HFFc6 (cell line): Measurements from ENCODE around the gene METTL2A. TPM values are rescaled to one million over a fixed set of nuclear protein-coding genes. Genes with fewer than 3 reads are reported as not detected.
"Not testable (repeated sequence)": the region's sequence is repeated elsewhere in the genome, so short reads cannot be mapped to it uniquely, and the experiment has no call there.

ENCODE experiments used
- DNase-seq: peaks from one replicate; pipeline ENCODE4 v3.0.0-alpha.2; 2018
- H3K27ac Mint-ChIP-seq: 2 replicates; pipeline ENCODE4 v1.8.0; 2020; ENCODE audit warnings: mild to moderate bottlenecking, mixed read lengths
- H3K27me3 Mint-ChIP-seq: 2 replicates; pipeline ENCODE4 v1.8.0; 2021; ENCODE audit warnings: mild to moderate bottlenecking, moderate library complexity, mixed read lengths; ENCODE audit not compliant: insufficient read depth
- H3K36me3 Mint-ChIP-seq: 2 replicates; pipeline ENCODE4 v1.8.0; 2021; ENCODE audit warnings: low read depth, mixed read lengths
- H3K4me1 Mint-ChIP-seq: 2 replicates; pipeline ENCODE4 v1.8.0; 2020; ENCODE audit warnings: low read depth, mixed read lengths
- H3K4me3 Mint-ChIP-seq: 2 replicates; pipeline ENCODE4 v1.8.0; 2020; ENCODE audit warnings: mild to moderate bottlenecking, moderate library complexity, mixed read lengths
- H3K9me3 Mint-ChIP-seq: 2 replicates; pipeline ENCODE4 v1.8.0; 2020; ENCODE audit warnings: mild to moderate bottlenecking, mixed read lengths
- total RNA-seq, 6 experiments: library from RNA; stranded (reverse); fragmentation: NEBNext Ultra II Directional; extraction: Animal tissue kit (Norgen Biotek cat#: 25700); gene quantifications; 2 replicates in 1 of 6; 3 replicates in 5 of 6; pipeline ENCODE4 v1.2.3, GENCODE V29; 2021
- TF ChIP-seq, protein P1 (sequence below): fragments of 200-600 bp; sonication (generic); IDR thresholded peaks from 2 replicates; pipeline ENCODE4 v1.5.0; 2021; ENCODE audit warnings: antibody characterized with exemption, mild to moderate bottlenecking

METTL2A gene
- total RNA-seq, 6 experiments from 2014 or later: 19.7 to 22.9 (median 21.1) TPM

DNA sequence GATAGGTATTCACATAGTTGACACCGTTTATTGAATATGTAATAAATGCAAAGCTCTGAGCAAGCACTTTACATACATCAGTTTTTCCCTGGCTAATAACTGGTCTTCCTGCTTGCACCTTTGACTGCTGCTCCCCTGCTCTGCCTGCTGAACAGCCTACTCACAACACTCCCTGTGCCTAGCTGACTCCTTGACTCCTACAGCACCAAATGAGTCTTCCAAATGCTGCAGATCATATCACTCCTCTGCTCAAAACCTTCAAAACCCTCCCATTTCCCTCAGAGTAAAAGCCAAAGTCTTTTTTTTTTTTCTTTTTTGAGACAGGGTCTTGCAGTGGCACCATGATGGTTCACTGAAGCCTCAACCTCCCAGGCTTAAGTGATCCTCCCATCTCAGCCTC is 24.8 kb upstream of the METTL2A start:
- Mint-ChIP-seq H3K27me3 (peaks cover 16% of the 10 kb centered on the region), H3K4me3 (no peak overlapping the region), H3K9me3 (peaks cover 12% of the 10 kb centered on the region; the same call in 1 of the 2 replicates), H3K36me3 (0 out of 2 replicates have a peak, but pooled peaks cover 5% of the 10 kb centered on the region), H3K27ac (no peak overlapping the region), H3K4me1 (no peaks in the 10 kb centered on the region)
- DNase-seq: no peak
- TF ChIP-seq, protein P1, sequence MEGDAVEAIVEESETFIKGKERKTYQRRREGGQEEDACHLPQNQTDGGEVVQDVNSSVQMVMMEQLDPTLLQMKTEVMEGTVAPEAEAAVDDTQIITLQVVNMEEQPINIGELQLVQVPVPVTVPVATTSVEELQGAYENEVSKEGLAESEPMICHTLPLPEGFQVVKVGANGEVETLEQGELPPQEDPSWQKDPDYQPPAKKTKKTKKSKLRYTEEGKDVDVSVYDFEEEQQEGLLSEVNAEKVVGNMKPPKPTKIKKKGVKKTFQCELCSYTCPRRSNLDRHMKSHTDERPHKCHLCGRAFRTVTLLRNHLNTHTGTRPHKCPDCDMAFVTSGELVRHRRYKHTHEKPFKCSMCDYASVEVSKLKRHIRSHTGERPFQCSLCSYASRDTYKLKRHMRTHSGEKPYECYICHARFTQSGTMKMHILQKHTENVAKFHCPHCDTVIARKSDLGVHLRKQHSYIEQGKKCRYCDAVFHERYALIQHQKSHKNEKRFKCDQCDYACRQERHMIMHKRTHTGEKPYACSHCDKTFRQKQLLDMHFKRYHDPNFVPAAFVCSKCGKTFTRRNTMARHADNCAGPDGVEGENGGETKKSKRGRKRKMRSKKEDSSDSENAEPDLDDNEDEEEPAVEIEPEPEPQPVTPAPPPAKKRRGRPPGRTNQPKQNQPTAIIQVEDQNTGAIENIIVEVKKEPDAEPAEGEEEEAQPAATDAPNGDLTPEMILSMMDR: no peak

DNA sequence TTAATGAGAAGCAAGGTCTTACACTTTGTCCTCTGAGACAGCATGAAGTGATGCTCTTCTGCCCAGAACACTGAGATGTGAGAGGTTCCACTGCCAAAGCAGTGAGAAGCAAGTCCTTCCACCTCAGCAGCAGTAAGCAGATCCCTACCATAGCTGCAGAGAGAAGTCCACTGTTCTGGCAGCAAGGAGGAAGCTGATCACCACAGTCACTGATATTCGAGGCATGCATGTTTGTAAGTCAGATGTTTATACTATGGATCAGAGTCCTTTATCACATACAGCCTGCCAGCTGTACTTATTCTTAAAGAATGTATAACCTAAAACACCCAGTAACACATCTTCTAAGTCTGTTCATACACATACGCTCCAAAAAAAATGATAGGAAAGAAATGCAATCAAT is 18.2 kb upstream of the METTL2A start:
- no peak overlapping the region for H3K4me3 Mint-ChIP-seq
- H3K9me3 Mint-ChIP-seq: peaks cover 12% of the 10 kb centered on the region; the same call in 1 of the 2 replicates
- H3K27ac Mint-ChIP-seq: no peak overlapping the region
- DNase-seq: no peak
- H3K4me1 Mint-ChIP-seq: no peaks in the 10 kb centered on the region
- 0 out of 2 replicates have a peak, but pooled peaks cover 5% of the 10 kb centered on the region for H3K36me3 Mint-ChIP-seq
- TF ChIP-seq, protein P1: no peak
- H3K27me3 Mint-ChIP-seq: peaks cover 8% of the 10 kb centered on the region; the same call in 1 of the 2 replicates

DNA sequence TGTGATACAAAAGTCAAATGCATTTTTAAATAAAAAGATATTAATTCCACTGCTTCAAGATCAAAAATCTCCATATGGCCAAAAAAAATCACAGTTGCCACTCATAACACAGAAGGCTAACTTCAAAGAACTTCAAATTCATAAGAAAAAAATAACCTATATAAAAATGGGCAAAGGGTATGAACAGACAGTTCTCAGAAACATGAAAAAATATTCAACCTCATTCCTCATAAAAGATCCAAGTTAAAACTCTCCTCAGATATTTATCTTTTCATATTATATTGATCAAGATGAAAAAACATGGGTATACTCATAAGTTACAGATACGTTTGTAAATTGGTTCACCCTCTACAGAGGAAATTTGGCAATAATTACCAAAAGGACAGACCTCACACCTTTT is 10.6 kb upstream of the METTL2A start:
- not testable (repeated sequence) for H3K4me3 Mint-ChIP-seq, DNase-seq, H3K36me3 Mint-ChIP-seq, H3K27me3 Mint-ChIP-seq, H3K9me3 Mint-ChIP-seq, H3K4me1 Mint-ChIP-seq, H3K27ac Mint-ChIP-seq

DNA sequence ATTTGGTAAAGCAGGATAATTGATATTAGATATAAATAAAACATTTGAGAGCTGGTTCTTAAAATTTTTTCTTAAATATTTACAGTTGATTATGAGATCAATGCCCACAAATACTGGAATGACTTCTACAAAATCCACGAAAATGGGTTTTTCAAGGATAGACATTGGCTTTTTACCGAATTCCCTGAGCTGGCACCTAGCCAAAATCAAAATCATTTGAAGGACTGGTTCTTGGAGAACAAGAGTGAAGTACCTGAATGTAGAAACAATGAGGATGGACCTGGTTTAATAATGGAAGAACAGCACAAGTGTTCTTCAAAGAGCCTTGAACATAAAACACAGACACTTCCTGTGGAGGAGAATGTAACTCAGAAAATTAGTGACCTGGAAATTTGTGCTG is 2.5 kb downstream of the METTL2A start:
- not testable (repeated sequence) for H3K4me3 Mint-ChIP-seq, H3K36me3 Mint-ChIP-seq, DNase-seq, H3K9me3 Mint-ChIP-seq, H3K27me3 Mint-ChIP-seq, H3K27ac Mint-ChIP-seq
- H3K4me1 Mint-ChIP-seq: peaks cover 23% of the 10 kb centered on the region

DNA sequence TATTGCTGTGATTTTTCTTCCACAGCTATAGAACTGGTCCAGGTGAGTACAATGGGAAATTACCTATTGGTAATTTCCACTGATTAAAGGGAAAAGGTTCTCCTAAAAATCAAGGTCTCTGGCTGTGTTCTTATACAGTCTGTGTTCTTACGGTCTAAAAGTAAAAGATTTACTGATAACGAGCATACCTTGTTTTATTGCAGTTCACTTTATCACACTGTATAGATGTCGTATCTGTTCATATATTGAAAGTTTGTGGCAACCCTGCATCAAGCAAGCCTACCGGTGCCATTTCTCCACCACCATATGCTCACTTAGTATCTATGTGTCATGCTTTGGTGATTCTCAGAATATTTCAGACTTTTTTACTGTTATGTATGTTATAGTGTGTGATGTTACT is 11.6 kb downstream of the METTL2A start:
- not testable (repeated sequence) for H3K4me3 Mint-ChIP-seq, DNase-seq, H3K36me3 Mint-ChIP-seq, H3K27ac Mint-ChIP-seq, H3K27me3 Mint-ChIP-seq, H3K4me1 Mint-ChIP-seq, H3K9me3 Mint-ChIP-seq

DNA sequence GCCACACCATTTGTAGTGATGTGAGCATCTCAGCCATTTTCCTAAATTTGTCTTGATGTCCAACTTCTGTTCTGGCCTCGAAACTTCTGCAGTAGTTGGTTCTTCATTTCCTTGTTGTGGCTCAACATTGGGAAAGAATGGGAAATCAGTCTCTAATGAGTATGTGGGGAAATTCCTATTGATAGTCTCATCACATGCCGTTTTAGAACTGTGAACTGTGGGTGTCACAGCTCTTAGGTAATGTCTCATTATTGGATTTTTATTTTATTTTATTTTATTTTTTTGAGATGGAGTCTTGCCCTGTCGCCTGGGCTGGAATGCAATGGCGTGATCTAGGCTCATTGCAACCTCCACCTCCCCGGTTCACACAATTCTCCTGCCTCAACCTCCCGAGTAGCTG is 17.5 kb downstream of the METTL2A start:
- H3K36me3 Mint-ChIP-seq, H3K27ac Mint-ChIP-seq, DNase-seq, H3K4me1 Mint-ChIP-seq, H3K9me3 Mint-ChIP-seq, H3K27me3 Mint-ChIP-seq, H3K4me3 Mint-ChIP-seq: not testable (repeated sequence)

DNA sequence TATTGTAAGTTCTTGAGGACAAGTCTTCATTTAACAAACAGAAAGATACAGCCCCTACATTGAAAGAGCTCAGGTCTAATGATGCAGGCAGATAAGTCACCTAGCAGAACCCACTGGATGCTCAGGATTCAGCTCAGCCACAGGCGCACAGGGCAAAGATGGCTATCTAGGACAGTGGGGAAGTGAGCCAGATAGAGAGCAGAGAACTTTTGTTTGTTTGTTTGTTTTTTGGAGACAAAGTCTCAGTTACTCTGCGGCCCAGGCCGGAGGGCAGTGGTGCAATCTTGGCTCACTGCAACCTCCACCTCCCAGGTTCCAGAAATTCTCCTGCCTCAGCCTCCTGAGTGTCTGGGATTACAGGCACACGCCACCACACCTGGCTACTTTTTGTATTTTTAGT is 20.4 kb downstream of the METTL2A start:
- DNase-seq: no peak
- no peak overlapping the region for H3K4me3 Mint-ChIP-seq
- H3K4me1 Mint-ChIP-seq: no peaks in the 10 kb centered on the region
- no peaks in the 10 kb centered on the region for H3K9me3 Mint-ChIP-seq
- H3K27ac Mint-ChIP-seq: no peak overlapping the region
- TF ChIP-seq, protein P1: no peak
- no peaks in the 10 kb centered on the region for H3K27me3 Mint-ChIP-seq
- H3K36me3 Mint-ChIP-seq: peaks cover 13% of the 10 kb centered on the region; the same call in 1 of the 2 replicates

DNA sequence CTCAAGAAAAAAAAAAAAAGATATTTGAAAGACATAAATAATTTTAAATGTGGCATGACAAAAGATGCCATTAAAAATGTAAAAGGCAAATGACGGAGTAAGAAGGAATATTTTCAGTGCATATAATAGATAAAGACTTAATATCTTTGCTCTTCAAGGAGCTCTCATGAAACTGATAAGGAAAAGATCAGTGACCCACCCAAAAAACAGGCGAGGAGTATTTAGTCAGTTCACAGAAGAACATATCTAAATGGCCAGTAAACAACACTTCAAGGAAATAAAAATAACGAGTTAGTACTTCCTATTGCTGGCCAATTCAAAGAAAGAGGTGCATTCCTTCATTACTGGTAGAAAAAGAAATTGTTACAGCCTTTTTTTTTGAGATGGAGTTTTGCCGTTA is 22.1 kb downstream of the METTL2A start:
- H3K27me3 Mint-ChIP-seq, H3K9me3 Mint-ChIP-seq, H3K27ac Mint-ChIP-seq, H3K4me1 Mint-ChIP-seq, DNase-seq, H3K4me3 Mint-ChIP-seq, H3K36me3 Mint-ChIP-seq: not testable (repeated sequence)

DNA sequence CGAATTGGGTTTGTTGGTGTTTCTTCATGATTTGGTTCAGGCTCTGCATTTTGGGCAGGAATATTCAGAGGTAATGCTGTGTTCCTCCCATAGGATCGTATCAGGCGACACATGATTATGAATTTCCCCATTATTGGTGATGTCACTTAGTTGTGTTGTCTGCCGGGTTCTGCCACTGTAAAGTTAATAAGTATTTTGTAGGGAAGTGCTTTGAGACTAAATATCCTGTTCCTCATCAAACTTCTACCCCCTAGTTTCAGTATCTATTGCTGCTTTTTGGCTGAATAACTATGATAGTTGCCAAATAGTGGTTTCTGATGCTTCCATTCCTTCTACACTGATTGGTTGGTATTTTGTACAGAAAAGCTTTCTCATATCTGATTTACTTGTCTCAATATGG is 28.5 kb downstream of the METTL2A start:
- not testable (repeated sequence) for H3K4me3 Mint-ChIP-seq, H3K27me3 Mint-ChIP-seq, H3K27ac Mint-ChIP-seq, H3K36me3 Mint-ChIP-seq, DNase-seq, H3K9me3 Mint-ChIP-seq, H3K4me1 Mint-ChIP-seq

DNA sequence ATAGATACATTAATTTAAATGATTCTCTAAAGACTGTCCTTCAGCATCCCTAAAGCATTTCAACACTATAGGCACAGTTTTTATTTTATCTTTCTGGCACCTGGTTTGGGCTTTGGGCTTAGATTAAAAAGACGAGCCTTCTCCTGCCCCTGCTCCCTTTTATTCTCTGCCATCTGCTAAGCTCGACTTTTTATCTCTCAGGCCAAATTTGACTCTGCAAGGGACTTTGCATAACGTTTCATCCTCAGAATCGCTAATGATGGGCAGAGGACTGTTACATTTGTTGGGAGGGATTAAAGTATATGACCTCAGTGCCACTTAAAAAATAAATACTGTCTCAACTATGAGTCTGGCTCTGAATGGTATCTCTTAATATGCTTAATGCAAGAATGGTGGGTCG is 29.3 kb downstream of the METTL2A start:
- H3K36me3 Mint-ChIP-seq, H3K27ac Mint-ChIP-seq, H3K4me1 Mint-ChIP-seq, H3K9me3 Mint-ChIP-seq, H3K4me3 Mint-ChIP-seq, H3K27me3 Mint-ChIP-seq, DNase-seq: not testable (repeated sequence)

DNA sequence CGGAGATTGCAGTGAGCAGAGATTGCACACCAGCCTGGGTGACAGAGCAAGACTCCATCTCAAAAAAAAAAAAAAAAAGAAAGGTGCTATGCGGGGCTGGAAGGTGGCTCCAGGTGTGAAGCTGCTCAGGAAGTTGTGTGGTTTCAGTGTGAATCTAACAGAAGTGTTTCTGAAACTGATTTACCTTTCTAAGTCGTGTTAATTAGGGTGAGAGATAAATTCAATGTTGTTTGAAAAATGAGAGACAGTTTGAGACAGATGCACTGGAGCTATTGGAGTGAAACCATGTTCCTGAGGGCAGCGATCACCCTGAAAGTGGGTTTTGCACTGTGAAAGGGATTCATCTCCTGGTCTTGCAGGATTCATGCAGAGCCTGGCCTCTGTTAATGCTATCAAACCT is 30.0 kb downstream of the METTL2A start:
- H3K36me3 Mint-ChIP-seq: not testable (repeated sequence)

DNA sequence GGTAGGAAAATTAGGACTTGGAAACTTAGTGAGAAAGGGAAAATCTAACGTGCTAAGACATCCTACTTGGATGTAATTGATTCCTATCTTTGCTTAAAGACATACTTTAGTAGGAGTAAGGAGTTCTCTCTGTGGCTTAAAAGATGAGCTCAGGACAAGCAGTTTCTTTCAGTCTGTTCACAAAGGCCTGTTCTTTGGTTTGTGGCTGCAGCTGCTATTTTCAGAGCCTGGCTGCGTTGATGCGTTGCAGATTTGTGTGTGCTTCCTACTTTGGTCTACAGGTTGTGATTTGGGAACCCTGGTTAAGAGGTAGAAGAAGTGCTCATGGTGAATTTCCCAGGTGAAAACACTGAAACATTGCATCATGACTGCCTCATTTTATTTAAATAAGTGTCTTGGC is 30.4 kb downstream of the METTL2A start:
- not testable (repeated sequence) for H3K27ac Mint-ChIP-seq, H3K9me3 Mint-ChIP-seq, H3K27me3 Mint-ChIP-seq, DNase-seq, H3K4me1 Mint-ChIP-seq, H3K36me3 Mint-ChIP-seq, H3K4me3 Mint-ChIP-seq

More for the DNA sequence above, 30.0 kb downstream of the METTL2A start:
- not testable (repeated sequence) for H3K9me3 Mint-ChIP-seq, H3K27ac Mint-ChIP-seq, H3K27me3 Mint-ChIP-seq, DNase-seq, H3K4me3 Mint-ChIP-seq, H3K4me1 Mint-ChIP-seq
